NCI-H2196 (cell line): Measurements from ENCODE around the gene HS6ST3.

ENCODE experiments used
- DNase-seq: peaks from one replicate; lab custom pipeline; 2025; ENCODE audit not compliant: unreplicated experiment; lab: John Stamatoyannopoulos, UW

Gene HS6ST3

DNA sequence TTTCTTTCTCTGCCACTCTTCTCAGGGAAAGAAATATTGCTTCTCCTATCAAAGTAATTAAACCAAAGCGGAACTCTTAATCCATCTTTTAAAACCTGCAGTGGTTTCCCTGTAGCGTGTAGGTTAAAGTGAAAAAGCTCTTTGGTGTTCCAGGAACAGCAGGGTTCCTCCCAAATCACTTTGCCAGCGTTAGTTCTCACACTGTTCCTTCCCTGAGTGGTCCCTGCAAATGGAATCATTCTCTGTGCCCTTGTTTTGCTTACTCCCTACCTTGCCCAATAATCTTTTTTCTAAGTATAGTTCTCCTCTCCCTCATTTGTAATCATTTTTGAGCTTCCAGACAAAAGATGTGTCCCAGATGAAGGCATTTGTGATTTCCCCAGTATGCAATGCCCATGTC is 207.5 kb downstream of the HS6ST3 start:
- no peak for DNase-seq

DNA sequence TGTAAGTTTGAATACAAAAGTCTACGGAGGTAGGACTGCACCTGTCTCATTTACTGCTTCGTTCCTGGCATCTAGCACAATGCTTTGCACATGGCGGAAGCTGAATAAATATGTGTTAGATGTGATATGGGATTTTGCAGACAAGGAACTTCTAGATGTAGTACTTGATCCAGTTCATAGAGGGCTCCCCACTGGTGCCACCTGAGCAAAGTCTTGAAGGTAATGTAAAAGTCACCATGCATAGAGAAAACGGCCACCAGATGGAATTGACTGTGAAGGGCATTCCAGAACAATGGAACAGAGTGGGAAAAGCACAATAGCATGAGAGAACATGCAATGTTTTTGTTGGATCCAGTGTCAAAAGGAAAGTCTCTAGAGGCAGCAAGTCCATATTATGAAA is 209.3 kb downstream of the HS6ST3 start:
- DNase-seq = no peak

DNA sequence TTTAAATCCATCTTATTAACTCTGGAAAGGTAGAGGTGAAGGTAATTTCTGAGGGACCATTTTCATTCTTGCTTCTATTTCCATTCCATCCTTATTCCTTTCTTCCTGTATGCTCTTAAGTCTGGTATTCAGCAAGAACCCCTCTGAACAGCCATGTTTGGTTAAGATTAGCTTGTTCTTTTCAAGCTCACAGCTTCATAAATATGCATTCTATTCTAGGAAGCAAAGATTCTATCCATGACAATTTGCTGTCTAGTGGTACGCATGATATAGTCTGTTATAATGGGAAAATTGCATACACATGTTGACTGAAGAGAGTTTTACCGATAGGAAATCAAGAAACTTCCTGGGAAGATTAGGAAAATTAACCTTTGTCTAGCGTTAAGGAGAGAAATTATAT is 218.7 kb downstream of the HS6ST3 start:
- DNase-seq = no peak

DNA sequence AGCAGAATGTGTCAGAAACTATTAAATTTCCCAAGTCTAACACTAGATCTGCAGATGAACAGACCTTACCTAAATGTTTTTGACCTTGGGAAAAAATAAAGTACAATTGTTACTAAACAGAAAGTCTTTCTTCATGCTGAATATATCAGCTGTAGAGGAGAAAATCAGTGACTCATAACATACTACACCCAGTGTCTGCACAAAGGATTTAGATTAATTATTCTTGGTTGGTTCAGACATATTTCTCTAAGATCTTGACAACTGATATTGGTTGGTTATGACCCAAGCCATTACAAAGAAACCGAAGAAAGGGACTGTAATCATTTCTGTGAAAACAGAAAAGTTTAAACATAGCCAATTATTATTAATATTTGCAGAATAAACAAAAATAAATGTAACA is 225.1 kb downstream of the HS6ST3 start:
- DNase-seq = no peak

DNA sequence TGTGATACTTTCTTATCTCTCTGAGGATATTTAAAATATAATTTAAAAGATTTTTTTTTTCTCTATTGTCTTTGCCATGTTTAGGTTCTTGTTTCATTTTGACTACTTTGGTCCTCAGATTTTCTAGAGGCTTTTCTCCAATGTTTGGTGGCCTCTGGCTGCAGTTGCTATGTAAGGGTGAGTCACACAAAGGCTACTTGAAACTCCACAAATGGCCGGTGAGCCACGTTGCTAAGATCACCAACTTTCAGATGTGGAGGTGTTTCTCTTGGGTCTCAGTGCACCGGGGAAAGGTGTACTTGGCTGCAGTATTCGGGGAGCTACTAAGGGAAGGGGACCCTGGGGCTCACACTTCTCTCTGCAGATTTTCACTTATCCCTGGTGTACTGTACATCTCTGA is 248.1 kb downstream of the HS6ST3 start:
- DNase-seq = no peak

DNA sequence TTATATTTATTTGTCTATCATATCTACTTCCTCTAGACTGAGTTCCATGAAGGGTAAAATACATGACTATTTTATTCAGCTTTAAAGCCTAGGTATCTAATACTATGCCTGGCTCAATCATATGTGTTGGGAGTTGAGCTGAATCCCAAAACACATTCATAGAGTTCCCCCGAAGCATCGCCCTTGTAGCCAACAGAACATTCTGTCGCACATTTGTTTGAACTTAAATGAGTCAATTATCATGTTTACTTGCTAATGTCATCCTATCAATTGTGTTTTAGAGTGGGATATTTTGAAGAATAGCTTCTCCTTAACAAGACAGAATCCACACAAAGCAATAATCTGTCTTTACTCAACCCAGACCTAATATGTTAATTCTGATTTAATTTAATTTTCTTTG is 252.4 kb downstream of the HS6ST3 start:
- DNase-seq = no peak

DNA sequence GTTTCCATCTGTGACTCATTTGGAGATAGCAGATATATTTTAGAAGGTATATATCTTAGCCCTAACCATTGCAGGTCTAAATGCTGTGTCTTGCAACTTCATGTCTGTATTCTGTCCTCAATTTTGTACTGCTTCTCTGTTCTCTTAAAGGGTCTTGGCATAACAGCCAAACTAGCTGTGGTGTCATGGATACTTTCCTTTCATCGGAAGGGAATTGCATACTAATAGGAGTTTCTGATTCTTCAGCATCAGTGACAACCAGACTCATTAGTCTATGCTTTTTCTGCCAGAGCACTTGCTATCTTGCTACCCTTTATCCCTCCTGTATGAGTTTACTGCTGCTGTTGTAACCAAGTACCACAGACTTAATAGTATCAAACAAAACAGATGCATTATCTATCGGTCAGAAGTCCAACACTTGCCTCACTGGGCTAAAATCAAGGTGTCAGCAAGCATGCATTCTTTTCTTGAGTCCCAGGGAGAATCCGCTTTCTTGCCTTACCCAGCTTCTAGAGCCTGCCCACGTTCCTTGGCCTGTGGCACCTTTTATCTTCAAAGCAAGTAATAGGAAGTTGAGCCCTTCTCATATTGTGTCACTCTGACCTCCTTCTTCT is 253.1 kb downstream of the HS6ST3 start:
- DNase-seq = no peak

DNA sequence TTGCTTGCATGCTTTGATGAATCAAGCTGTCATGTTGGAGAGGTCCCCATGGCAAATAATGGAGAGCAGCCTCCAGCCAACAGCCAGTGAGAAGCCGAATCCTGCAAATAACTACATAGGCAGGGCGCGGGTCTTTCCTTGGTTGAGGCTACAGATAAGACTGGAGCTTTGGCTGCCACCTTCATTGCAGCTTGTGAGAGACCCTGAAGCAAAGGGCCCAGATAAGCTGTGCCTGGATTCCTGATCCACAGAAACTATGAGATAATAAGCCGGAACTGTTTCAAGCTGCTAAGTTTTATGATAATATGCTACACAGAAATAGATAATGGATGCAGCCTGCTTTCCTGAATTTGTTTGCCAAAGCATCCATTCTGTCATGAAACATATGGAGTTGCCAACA is 257.0 kb downstream of the HS6ST3 start:
- DNase-seq = no peak

DNA sequence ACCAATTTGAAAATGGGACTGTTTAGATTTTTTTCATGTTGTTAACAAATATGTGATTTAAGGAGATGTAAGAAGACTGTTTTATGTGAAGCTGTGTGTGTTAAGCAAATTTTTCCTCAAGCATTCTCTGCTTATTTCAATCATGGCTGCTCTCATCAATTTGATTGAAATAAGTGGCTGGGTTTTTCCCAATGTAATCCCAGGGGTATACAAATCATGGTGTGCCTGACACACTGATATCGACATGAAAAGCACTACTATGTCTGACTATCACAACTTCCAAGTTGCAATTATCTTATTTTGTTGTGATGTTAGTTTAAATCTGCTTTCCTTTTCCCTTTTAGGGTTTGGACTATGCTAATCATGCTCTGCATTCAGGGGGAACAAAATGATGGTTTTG is 283.7 kb downstream of the HS6ST3 start:
- no peak for DNase-seq

DNA sequence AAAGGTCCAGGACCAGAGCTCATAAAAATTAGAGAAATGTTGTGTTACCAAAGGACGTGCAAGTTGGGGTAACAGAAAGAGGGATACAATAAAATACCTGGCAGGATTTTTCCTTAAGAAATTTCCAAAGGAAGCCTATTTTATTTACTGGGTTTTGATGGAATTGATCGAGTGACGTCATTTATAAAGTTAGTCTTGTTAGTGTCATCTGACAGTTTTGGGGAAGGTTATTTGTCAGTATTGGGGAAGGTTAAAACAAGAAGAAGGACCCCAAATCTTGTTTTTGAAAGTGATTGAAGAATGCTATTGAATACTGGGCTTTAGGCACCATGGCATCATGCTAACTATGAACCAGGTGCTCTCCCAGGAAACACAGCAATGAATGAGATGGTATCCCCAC is 287.9 kb downstream of the HS6ST3 start:
- DNase-seq = no peak

DNA sequence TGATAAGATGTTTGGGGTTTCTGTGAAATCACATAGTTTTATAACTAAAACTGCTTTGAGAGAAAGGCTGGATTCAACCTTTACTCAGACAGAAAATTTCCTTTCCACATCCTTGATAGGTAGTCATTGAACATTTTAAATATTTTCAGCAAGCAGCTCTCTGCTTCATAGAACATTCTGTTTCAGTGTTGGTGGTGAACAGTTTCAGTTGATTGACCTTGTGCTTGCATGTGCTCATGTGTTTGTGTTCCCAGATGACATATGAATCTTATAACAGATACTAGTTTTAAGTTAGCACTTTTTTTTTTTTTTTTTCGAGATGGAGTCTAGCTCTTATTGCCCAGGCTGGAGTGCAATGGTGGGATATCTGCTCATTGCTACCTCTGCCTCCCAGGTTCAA is 290.1 kb downstream of the HS6ST3 start:
- no peak for DNase-seq

DNA sequence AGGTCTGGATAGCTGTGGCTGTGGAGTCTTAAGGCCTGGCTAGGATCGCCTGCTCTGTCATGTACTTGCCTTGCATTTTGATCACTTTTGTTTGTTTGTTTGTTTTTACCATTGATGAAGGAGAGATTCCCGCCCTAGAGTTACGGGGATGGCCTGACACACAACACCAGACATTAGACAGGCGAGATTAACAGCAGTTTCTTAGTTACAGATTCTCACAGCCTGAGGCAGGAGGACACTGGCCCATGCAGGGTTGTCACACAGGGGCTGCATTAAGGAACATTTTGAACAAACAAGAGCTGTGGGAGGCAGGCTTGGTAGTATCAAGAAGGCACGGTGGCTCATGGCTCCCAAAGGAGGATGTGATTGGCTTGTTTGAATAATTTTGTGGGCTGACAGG is 291.8 kb downstream of the HS6ST3 start:
- no peak for DNase-seq

DNA sequence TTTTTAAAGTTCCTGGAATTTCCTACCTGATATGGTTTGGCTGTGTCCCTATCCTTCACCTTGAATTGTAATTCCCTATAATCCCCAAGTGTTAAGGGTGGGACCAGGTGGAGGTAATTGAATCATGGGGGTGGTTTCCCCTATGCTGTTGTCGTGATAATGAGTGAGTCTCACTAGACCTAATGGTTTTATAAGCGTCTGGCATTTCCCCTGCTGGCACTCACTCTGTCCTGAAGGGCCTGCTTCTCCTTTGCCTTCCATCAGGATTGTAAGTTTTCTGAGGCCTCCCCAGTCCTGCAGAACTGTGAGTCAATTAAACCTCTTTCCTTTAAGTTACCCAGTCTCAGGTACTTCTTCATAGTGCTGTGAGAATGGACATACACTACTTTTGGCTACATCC is 298.7 kb downstream of the HS6ST3 start:
- no peak for DNase-seq

DNA sequence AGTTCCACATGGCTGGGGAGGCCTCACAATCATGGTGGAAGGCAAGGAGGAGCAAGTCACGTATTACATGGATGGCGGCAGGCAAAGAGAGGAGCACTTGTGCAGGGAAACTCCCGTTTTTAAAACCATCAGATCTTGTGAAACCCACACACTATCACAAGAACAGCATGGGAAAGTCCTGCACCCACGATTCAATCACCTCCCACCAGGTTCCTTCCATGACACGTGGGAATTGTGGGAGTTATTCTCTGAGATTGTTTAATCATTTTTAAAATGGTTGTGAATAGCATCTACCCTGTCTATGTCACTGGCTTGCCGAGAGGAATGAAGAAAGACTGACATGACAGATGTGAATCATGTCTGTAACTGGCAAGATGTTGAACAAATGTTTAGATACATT is 301.7 kb downstream of the HS6ST3 start:
- no peak for DNase-seq

DNA sequence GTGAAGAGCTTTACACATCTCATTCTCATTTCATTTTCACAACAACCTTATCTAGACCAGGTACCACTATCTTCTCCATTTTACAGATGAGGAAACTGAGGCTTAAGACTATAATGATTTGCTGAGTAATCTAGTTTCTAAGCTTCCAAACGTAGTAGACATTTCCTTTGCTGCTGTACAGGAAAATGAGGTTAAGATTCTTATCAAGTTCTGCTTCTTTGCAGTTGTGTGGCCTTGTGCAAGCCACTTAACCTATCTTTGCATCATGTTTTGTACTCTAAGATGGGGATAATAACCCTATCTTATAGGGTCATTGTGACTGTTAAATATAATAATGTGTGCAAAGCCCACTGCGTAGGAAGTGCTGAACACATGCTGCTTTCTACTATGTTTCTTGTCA is 307.9 kb downstream of the HS6ST3 start:
- no peak for DNase-seq

DNA sequence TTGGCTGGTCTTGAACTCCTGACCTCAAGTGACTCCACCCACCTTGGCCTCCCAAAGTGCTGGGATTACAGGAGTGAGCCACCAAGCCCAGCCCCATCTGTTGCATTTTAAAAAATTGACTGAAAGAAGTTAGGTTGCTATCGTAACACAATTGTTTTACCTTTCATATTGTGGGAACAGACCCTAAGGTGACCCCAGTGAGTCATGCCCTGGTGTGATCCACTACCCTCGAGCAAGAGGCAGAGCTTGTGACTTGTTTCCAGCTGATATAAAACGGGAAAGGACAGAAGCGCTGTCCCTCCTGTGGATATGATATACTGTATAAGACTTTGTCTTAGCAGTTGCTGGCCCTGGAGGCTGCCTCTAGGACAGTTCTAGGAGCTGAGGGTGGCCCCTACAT is 308.6 kb downstream of the HS6ST3 start:
- no peak for DNase-seq

DNA sequence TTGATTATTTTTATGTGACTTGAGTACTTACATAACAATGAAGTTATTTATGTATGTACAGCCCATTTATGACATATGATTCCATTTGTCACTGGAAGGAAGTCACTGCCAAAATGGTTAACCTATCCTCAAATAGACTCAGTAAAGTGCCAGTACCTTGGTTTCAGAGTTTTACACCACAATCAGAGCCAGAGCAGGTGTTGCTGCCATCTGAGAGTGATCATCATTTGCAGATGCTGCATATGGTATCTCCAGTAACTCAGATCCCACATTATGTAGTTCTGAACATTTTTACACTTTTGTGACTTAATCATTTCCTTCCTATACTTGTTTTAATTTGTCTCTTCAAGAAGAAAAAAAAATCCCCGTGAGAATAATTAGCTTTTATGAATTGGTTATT is 313.3 kb downstream of the HS6ST3 start:
- no peak for DNase-seq

DNA sequence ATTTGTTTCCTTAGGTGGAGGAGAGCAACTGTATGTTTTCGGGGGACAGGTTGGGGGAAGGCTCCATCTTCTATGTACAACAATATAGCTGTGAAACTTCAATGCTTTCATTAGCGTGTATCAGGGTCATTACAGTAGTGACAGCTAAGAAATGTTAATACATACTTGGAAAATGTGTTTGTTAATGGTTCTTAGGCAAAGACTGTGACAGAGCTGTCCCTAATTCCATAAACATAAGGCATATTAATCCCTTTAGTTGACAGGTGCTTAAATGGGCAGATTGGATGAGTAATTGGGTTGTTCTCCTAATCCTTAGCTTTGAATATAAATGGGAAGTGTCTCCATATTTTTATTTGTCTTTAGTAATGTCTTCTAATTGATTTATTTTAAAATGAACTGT is 313.7 kb downstream of the HS6ST3 start:
- no peak for DNase-seq

DNA sequence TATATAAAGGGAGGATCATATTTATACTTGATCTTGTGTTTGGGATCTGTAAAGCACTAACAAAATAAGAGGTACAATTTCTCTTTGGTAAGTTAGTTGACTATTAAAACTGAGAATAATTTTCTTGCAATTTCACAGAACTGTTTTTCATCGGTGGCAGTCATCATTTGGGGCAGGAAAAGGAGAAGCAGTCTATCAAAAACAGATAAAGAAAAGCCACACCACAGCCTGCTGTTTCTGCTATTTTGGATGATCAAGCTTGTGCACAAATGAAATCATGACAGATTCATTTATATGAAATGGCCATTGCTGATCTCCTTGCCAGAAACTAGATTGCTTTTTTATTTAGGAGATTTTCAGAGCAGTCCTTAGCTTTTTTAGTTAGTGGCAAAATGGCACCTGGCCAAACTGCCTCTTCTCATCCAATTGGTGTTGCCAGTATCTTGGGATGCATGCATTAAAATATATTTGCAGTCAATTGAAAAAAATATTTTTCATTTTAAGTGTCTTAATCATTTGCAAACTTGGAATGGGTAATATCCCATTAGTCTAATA is 326.0 kb downstream of the HS6ST3 start:
- no peak for DNase-seq

DNA sequence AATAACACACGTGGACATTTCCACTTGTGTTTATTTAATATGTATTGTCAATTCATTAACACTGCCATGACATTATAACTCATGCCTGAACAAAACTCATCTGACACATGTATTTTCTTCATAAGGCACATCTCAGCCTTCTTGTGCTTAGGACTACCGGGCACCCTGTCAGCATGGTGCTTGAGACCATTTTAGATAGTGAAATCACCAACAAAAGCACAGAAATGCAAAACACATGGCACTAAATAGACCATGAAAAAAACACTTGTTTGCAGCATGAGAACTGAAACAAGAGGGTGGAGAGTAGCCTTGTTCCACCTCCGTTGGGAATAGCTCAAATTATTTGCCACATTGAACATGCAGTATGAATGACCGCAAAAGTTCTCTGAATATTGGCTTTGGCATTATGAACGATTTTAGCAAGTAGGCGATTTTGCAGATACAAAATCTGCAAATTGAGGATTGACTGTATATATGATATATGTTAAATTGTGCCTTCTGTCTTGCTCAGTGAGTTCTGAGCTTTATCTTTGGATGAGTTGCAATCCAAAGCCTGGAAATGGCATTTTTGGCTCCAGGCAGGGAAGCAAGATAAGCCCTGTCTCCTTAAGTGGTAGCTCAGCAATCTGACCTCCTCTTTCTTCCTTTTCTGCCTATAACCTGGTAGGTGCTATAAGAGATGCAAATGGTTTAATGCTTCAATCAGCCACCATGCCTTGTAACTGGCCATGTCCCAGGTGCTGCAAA is 328.2 kb downstream of the HS6ST3 start:
- DNase-seq = no peak

DNA sequence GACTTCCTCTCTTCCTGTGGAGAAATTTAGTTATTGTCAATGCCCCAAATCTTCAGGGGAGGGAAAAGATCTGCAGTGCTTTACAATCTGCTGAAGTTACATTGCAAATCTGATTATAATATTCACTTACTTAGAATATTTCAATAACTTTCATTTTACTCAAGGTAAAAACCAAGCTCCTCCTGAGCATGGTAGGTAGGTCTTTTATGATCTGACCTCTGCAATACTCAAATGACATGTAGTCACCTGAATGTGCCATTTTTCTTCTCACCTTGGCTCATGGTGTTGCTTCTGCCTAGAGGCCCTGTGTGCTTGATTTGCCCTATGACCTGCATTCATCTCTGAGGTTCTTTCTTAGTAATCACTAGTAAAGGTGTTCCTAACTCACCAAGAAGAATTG is 331.4 kb downstream of the HS6ST3 start:
- no peak for DNase-seq

DNA sequence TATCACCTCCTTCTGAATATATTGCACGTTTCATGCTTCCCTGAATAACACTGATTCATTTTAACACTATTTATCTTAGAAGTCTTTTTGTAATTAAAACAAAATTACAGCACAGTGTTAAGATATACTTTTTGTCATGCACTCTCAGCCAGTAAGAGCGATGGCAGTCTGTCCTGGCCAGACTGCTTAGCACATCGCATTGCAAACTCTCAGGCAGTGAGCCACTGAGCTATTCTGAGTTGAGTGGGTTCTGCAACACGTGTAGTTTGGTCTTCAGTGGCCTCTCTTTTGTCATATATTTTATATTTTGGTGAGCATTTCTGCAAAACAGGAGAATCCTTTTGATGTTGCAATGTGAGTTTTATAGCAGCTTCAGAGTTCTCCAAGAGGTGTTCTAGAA is 332.1 kb downstream of the HS6ST3 start:
- no peak for DNase-seq

DNA sequence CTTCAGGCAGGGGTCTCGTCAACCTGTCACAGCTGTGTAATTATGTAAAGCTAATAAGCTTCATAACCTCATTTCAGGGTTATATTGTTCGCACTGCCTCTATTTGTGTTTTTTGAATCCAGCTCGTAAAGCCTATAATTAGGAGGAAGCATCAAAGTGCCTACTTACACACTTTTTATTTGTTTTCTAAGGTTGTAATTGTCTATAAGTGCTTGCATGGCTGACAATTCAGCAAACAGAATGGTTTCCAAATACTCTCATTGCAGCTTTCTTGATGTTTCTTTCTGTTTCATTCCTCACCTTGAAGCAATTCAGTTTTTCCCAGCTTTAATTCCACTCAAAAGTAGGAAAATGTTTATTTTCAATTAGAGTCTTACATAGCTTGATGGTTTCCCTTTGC is 336.3 kb downstream of the HS6ST3 start:
- DNase-seq = no peak
